Keratinocyte (primary cell): Measurements from ENCODE around the gene PRKAG1.

ENCODE experiments used
- CTCF ChIP-seq, 3 experiments: IDR thresholded peaks in 1 of 3; conservative IDR thresholded peaks in 1 of 3; optimal IDR thresholded peaks in 1 of 3; 2 replicates in 2 of 3; 3 replicates in 1 of 3; pipeline versions ENCODE3 to v1.5.1; 2011; ENCODE audit warnings: low read length in 3 of 3, mild to moderate bottlenecking in 3 of 3, moderate library complexity in 2 of 3, control low read depth in 1 of 3, inconsistent platforms in 1 of 3; ENCODE audit not compliant: insufficient read depth in 2 of 3; ENCODE audit errors: extremely low read depth in 1 of 3
- EZH2 ChIP-seq: IDR thresholded peaks from one replicate; pipeline ENCODE4 v1.6.1; 2012; ENCODE audit warnings: inconsistent platforms, mild to moderate bottlenecking, low read length, moderate library complexity

GRCh38 chr12:49057888-49058287 lies 39.3 kb upstream of the PRKAG1 start:
- no peak for TF ChIP-seq CTCF (optimal IDR thresholded peaks at IDR 0.05 in 1 of 3, IDR thresholded peaks at IDR 0.05 in 1 of 3, conservative IDR thresholded peaks at IDR 0.05 in 1 of 3; ENCODE audit: extremely low read depth in 1 of 3, insufficient read depth in 2 of 3, low read length in 3 of 3)
- no peak for TF ChIP-seq EZH2
